Stimulated activated CD4-positive, alpha-beta T cell treated with anti-CD3 and anti-CD28 coated beads, Interleukin-4, amount 100 ng/mL, for 48 hours (primary cell): ENCODE results near the gene HEXIM2.
A peak's percentile ranks its signal among the peaks of the same experiment; 100 is the strongest.

Experiments used
- DNase-seq, 2 donors: peaks; one replicate each; pipeline ENCODE4 v3.0.0-alpha.2; 2020; ENCODE audit warnings: low read depth in 2 of 2

The HEXIM2 gene

DNA sequence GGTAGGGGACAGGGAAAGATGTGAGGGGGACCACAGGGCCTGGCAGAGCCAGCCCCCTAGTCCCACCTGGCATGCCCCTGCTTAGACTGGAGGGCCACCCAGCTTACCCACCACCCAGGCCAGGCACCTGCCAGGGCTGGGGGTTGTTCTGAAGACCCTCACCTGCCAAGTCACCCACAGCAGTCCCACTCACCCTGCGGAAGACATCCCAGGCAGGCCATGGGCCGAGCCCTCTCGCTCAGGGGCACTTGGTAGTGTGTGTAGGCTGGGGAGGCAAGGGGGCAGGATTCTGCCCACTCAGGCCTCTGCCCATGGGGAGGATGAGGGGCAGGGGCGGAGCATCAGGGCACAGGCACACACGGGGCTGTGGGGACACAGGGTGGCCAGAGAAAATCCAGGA, 33.3 kb upstream of the HEXIM2 start:
- DNase-seq = no peak

- DNase-seq = no peak
Measured at GRCh38 chr17:45128989-45129388, 32.7 kb upstream of the HEXIM2 start.

GRCh38 chr17:45129426-45129939, 32.2 kb upstream of the HEXIM2 start:
- DNase-seq = no peak

GRCh38 chr17:45129940-45130680, 31.6 kb upstream of the HEXIM2 start:
- DNase-seq = no peak

DNA sequence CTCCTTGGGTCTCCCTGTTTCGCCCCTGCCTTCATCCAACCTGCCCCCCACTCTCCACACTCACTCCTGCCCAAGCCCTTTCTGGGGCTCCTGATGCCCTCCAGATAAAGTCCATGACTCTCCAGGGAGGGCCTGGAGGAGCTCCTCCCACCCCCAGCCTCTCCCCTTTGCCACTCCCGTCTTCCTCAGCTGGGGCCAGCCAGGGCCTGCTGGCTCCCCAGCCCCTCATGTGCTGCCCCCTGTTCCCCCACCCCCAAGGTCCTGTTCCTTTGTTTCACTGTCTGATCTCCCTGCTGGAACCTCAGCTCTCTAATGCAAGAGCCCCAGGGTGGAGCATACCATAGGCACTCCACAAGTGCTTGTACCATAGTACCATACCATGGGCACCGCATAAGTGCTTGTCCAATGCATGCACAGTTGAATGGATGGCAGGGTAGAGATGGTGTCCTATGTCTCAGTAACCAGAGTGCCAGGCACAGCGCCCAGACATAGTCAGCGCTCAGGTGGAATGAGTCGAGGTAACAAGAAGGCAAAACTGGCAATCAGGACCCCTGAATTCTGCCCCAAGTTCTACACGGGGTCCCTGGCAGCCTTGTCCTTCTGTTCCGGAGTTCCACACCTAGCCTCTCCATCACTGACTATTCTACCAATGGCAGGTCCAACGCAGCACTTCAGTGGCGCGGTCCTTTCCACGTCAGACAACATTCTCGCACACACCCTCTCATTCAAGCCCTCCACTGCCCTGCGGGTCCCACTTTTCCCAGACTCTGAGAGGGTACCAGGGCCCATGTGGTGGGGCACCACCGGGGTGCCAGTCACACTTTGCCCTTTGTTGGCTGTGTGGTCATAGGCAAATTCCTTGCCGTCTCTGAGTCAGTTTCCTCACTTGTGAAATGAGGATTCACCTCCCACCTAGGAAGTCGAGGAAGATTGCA, 30.7 kb upstream of the HEXIM2 start:
- DNase-seq = no peak

- peak; percentile 41 to 58 for DNase-seq
Measured at GRCh38 chr17:45131616-45132319, 29.9 kb upstream of the HEXIM2 start.

- no peak for DNase-seq
Measured at GRCh38 chr17:45132320-45132571, 29.4 kb upstream of the HEXIM2 start, which contains the start of gene PLCD3. PLCD3 (minus strand) TSS chr17:45132515; CDS start chr17:45132410, 105 bp downstream.

DNA sequence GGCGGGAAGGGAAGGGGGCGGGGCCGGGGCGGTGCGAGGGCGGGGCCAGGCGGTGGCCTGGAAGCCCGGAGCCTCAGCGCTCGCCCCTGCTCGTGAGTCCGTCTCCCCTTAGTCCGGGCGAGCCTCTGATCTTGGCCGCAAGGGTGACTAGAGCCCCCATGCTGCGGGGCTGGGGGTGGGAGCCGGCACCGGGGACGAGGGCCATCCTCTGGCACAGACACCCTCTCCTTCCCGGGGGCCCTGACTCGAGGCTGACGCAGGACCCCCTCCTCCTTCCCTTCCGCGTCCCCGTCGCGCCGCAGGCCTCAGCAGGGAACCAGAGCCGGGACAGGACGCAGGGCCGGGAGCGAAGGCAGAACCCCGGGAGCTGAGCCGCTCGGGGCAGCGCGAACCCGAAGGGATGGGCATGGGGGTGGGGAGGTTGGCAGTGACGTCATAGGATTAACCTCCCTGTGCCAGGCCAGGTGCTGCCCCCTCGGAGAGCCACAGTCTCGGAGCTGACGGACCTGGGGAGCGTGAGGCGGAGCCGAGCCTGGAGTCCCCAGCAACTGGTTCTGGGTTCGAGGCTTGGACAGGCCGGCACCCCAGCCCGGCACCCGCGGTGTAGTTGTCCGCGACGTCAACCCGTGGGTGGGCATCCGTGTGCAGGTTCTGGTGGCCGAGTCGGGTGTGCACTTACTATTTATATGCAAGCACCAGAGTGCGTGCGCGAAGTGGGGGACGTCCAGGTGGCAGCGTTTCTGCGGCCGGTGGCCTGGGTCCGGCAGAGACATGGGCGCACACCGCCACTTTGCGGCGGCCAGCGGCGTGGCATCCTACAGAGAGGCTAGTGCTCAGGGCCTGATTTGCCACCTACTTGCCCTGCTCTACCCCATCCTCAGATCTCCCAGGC, 28.9 kb upstream of the HEXIM2 start:
- peak; percentile 59 to 65 for DNase-seq

DNA sequence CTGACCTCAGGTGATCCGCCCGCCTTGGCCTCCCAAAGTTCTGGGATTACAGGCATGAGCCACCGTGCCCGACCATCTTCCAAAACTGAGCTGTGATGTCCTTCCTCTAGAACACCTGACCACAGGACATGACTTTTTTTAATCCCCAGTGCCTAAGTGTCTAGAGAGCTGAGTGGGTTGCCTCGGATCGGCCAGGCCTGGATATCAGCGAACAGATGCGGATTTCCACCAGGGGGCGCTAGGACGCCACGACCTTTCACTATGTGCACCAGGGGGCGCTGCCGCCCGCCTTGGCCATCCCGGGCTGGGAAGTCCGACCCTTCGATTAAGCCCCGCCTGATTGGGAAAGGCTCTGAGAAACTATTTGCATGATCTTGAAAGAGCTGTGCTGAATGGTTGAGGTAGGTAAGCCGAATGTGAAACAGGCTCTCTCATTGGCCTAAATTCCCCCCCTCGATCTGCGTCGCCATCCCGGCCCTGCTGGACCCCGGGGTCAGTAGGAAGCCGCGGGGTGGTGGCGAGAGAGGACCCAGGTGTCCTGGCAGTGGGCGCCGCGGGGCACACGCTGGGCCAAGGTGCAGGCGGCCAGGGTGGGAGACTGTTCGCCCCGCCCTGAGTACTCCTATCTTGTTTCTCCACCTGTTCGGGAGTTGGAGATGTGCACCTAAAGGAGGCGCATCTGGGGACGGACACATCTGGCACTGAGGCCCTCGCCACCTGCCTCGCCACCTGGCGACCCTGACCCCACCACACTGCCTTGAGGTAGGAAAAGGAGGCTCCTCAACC, 26.3 kb upstream of the HEXIM2 start, which contains the start of gene ACBD4:
Gene ACBD4, plus strand, starts transcription at position 496 of the 786 bp plus-strand sequence. CDS start 458 bp downstream, outside the sequence.
- DNase-seq = peak; percentile 93 to 98

GRCh38 chr17:45135978-45136791, 25.5 kb upstream of the HEXIM2 start:
- no peak for DNase-seq

- DNase-seq = no peak
Measured at GRCh38 chr17:45136846-45137560, 24.7 kb upstream of the HEXIM2 start.

DNA sequence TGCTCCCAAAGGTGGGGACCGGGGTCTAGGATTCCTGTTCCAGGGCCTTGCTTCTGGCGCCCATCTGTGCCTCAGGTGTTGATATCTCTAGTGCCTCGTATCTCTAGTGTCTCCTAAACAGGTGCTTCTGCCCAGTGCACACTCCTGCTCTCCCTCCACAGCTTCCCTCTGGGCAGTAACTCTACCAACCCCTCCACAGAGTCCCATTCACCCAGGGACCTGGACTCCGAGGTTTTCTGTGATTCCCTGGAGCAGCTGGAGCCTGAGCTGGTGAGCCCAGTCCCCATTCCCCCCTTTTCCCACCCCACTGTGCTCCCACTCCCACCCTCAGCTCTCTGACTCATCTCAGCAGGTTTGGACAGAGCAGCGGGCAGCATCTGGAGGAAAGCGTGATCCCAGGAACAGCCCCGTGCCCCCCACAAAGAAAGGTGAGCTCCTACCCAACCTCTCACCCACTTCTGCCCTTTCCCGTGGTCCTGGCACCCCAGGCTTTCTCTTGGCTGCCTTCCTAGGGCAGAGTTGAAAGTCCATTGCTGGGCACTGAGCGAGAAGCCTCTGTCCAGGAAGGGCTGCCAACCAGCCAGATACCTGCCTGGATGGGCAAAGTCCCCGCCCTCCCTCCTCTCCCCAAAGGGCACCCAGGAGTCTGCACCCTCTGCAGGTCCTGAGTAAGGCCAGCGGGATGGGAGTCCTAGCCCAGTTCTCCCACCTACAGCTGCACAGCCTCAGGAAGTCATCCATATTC, 23.9 kb upstream of the HEXIM2 start:
- no peak for DNase-seq

DNA sequence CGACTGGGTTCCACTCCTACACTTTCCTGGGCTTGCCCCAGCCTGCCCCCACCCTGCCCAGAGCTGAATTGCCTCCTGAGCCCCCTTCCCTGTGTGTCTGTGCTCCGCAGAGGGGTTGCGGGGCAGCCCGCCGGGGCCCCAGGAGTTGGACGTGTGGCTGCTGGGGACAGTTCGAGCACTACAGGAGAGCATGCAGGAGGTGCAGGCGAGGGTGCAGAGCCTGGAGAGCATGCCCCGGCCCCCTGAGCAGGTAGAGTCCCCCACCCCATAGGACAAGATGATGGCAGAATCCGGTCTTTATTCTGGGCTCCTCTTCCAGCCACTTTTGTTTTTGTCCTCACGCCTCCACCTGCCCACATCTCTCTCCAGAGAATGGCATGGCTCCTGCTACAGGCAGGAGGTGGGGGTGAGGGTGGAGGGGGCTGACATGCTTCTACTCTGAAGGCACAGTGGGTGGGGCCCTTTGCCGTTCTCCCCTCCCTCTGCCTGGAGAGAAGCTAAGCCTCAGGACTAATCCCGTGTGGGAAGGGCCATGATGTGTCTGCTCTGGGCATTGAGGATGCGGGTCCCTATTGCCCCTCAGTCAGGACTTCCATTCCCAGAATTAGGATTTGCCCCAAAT, 22.7 kb upstream of the HEXIM2 start:
- no peak for DNase-seq

GRCh38 chr17:45139533-45139920, 22.1 kb upstream of the HEXIM2 start:
- no peak for DNase-seq

DNA sequence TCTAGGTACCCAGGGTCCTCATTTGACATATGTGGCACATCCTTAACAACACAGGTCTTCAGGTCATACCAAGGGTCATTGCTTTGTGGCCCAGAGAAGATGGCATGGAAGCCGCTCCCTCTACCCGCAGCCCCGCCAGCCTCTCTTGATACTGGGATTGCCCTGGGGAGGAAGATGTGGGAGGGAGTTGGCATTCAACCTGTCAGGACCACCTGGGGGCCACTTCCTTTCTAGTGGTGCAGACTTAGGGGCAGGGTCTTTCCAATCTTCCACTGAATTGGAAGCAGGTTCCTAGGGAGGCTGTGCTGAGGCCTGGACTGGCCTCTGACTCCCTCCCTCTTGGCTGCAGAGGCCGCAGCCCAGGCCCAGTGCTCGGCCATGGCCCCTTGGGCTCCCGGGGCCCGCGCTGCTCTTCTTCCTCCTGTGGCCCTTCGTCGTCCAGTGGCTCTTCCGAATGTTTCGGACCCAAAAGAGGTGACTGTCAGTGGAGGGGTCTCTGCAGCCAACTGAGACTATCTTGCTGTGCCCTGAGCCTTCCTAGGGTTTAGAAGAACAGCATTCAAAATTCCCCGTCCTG, 18.5 kb upstream of the HEXIM2 start:
- DNase-seq = no peak

DNA sequence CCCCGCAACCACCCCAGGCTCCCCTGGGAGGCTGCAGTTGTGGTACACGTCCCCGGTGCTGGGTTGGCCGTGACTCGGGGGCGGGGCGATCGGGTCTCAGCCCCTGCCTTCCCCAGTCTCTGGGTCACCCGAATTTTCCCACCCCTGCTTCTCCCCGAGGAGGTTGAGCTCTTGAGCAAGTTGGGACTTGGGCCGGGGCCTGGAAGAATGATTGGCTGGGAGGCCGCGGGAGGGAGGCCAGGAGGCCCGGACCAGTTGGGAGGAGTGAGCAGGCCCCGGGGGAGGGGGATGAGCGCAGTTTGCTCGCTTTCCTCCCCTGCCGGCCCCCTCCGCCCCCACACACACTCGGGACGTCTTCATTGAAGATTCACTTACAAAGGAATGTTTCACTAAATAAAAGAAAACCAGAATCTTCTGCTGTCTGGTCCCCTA, 17.9 kb upstream of the HEXIM2 start:
- peak in 1 of 2 donors; percentile 16 for DNase-seq
